HG03460 (cell line): ENCODE results near the gene CCDC197.

Experiments used
- ATAC-seq: cut with Tn5 transposase; IDR thresholded peaks from one replicate; pipeline ENCODE4 v1.9.1; 2021; ENCODE audit not compliant: unreplicated experiment

CCDC197 gene

DNA sequence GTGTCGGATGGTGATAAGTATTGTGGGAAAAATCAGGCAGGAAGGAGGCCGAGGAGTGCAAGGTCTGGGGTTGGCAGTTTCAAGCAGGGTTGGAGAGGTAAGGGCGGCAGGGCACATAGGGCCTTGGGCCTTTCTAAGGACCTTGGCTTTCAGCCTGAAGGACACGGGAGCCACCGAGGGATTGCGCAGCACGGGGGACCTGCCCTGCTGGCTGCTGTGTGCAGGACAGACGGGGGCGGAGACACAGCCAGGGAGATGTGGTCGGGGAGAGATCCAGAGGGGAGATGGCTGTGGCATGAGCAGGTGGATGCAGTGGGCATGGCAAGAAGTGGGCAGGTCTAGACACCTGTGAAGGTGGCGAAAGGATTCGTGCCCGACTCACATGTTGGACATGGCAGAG, 43.7 kb downstream of the CCDC197 start:
- no peak for ATAC-seq

DNA sequence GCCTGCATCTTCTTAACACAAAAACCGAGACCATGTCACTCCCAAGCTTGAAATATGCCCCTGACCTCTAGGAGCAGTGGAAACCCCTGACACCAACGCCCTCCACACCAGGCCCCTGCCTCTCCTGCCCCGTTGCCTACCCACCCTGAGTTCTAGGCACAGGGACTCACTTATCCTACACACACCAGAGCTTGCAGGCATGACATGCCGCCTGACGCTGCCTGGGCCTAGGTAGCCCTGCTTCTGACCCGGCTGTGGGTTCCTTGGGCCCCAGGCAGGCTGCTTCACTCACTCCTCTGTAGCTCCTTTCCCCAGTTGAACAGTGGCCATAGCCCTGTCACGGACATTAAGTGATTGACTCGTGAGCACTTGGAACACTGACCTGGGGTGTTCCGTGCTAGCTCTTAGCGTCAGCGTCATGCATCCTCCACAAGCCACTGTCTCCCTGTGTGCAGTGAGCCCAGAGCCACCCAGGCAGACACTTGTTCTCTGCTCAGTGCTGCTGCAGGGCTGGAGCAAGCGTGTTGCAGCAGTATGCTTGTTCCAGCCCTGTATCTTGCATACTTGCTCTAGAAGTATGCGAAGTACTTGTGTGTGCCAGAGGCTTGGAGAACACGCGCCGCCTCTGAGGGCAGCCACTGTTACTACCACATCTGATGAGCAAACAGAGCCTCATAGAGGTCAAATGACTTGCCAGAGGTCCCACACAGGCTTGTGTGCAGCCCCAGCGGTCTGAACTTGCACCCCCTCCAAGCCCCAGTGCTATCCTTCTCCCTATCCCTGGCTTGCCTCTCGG, 44.6 kb downstream of the CCDC197 start:
- ATAC-seq = no peak

DNA sequence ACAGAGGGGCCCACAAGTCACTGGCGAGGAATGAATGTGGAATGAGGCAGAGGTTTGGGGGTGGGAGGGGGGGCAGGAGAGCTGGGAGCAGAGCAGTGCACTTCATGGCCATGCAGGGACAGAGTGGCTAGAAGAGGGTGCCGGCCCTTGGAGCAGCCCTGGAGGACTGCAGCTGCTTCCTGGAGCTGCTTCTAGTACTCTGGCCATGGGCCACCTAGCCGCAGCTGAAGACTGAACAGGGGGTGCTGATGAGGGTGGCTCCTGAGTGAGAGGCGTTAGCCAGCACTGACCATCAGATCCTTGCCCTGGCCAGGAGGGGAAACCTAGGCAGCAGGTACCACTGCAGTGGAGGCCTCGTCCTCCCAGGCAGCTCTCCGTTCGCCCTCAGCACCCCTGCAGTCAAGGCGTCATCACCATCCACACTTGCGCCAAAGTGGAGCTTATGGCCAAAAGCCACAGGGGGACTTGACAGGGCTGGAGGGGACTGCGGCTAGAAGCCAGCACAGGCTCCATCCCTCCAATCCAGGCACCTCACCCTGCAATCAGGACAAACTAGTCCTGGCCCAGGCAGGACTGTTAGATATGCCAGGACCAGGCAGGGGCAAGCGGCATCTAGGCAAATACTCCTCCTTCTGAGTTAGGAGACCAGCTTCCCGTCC, 45.5 kb downstream of the CCDC197 start:
- ATAC-seq = no peak

DNA sequence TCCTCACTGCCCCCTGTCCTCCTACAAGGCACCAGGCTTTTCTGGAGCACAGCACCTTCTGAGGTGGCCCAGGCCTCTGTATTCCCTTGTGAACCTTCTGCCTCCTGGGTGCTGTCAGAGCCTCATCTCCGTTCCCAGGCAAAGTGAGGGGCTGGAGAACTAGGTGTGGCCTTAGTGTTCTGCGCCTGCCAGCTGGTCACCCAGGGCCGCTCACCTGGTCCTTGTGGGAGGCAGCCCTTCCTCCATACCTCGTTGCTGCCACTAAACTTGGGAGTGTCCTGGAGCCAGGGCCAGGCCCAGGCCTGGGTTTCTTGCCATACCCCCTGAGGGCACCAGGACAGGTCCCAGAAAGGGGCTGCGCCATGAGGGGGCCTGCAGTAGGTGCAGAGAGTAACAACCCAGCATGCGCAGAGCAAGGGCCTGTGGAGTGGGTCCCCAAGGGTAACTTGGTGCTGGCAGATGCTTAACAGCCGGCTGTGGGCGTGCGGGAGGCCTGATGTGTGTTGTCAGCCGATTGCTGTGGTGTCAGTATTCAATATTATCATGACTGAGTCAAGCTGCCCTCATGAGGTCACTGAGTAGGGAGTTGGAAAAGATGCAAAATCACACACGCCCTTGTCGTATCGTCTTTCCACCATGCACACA, 46.1 kb downstream of the CCDC197 start:
- ATAC-seq = no peak

DNA sequence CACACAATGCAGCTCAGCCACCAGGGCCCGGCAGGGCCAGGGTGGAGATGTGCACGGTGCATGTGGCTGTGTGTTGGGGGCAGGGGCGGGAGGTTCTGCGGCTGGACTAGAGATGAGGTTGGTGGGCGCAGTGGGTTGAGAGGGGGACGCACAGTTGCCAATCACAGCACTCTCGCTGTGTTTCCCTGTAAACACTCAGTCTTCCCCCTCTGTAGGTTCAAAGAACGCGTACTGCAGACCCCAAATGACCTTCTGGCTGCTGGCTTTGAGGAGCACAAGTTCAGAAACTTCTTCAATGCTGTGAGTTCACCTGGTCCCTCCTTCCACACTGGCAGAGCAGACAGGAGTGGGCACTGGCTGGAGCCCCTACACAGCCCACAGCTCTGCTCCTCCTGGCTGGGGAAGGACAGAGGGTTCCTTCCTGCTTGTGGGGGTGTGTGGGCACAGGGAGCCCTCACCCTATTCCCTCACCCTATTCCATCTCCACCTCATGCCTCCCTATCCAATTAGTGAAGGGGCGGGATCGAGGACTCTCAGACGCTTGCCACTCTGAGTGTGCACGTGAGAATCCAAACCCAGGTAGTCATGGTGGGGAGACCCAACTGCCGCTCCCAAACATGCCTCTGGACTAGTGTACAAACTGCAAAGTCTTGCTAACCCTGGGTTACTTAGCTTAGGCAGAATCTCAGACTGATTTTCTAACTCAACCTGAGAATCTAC, 46.8 kb downstream of the CCDC197 start:
- ATAC-seq = no peak

DNA sequence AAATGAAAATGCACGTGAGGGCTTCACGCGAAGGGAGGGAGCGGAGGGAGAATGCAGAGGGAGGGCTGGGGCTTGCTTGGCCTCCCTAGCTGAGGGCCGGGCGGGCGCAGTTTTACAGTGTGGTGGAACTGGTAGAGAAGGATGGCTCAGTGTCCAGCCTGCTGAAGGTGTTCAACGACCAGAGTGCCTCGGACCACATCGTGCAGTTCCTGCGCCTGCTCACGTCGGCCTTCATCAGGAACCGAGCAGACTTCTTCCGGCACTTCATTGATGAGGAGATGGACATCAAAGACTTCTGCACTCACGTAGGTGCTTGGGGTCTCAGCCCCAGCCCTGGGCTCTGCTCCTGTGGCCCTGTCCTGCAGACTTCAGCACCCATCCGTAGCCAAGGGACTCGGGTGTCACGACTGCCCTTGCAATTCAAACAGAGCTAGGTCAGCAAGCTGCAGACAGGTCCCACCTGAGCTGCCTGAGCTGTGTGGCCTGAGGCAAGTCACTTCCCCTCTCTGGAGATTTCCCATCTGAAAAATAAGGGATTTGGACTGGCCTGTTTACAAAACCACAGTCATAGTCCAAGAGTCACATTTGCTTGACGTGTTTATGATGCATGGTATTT, 47.5 kb downstream of the CCDC197 start:
- no peak for ATAC-seq

DNA sequence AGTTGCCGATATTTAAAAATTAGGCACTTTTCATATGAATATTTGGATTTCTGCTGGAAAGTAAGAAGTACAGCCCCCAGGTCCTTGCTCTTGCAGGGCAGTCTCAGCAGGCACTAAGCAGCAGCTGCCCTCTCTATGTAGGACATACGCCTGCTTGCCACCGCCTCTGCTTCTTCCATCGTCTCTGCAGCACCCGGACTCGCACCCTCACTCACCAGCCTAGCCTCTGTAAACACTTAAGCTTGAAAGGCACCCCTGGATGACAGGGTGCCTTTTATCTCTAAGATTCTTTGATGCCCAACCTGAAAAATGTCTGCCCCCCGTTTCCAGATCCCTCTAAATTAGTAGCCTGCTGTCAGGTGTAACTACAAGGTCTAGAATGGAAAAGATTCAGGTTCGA, 48.0 kb downstream of the CCDC197 start:
- no peak for ATAC-seq

DNA sequence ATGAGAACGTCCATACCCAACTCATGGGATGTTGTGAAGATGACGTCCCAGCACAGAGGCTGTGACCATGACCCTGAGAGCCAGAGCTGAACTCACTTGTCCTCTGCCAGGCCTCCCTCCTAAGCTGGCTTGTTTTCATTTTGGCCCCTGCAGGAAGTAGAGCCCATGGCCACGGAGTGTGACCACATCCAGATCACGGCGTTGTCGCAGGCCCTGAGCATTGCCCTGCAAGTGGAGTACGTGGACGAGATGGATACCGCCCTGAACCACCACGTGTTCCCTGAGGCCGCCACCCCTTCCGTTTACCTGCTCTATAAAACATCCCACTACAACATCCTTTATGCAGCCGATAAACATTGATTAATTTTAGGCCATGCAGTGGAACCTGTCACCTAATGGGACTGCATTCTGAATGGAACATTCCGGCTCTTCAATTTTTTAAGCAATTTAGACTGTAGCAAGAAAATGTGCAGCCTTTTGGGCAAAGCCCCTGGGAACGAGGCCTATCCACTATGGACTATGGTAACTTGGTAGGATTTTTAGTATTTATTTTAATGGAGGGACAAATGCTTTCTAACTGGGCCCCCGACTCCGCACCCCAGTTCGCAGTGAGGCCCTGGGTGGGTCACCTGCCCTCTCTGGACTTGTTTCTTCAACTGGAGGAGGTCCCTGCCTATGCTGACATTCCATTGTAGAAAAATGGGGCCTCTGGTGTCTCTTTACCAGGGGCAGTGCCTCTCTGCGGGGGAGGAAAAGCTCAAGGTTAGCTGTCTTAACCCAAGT, 48.7 kb downstream of the CCDC197 start:
- ATAC-seq = no peak

DNA sequence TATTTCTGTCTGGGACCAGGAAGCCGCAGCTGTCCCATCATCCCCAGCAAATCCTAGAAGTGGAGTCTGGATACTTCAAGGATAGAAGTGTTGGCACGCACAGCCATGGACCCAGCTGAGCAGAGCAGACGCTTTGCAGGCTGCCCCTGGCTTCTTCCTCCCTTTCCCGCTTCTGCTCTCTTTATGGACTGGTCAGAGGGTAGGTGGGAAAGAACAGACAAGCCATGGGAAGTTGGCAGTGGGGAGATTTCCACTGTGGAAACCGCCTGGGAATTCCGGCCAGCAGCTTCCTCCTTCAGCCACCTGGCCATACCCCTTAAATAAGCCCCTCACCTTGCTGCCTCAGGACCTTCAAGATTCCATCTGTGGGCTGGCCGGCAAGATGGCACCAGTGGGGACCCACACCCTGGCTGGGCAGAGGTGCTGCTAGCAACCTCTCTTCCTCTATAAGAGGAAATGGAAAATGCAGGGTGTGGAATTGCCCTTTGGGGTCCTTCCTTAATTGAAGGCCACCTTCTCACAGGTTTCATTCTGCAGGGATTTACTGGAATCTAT, 49.7 kb downstream of the CCDC197 start:
- ATAC-seq = no peak

DNA sequence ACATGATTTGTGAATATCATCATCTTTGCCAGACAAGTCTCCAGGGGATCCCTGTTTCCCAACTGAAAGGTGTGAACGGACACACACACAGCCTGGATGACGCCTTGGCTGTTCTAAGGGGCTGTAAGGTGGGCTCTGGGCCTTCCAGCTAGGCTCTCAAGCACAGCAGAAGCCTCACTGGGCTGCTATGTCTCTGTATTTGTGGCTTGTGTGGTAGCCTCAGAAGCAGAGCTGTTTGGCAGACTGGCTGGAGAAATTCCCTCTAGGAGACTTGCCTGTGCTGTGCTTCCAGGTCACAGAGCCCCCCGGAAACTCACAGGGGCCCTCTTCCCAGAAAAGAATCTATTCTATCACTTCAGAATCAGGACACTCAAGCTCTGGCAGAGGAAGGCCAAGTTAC, 50.5 kb downstream of the CCDC197 start:
- no peak for ATAC-seq

DNA sequence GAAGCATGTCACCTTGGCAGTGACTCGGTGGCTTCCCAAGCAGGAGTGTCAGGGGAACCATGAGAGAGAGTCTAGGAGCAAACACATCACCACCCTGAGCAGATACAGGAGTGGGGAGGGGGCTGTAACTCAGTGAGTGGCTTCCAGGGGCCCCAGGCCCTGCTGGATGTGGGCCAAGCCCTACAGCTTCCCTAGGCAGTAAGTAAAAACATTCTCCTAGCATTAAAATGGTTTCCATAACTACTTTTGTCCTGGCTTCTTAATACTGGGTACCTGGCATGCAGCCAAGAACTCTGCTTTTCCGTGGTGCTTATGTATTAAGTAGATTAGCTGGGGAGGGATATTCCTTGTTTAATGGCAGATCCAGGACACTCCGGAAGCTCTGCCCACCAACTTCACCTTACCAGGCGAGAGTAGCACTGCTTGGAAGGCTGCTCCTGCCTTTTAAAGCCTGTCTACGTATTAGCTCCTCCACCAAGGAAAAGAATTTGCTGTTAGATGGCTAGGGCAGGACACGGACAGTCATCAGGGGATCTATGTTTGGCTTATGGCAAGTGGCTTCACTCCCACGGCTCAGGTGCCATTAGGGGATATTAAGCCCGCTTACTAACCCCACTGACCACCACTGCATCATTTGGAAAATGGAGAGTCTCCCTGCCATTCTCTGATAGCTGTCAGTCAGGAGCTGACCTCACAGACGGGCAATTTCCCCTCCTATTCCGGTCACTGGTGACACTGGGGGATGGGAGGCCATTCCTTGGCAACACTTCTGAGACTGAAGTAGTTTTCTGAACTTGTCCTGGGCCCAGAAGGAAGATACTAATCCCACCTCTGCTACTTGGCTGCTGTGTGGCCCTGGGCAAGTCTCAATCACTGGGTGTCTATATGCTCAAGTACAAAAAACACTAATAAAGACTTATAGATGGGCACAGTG, 51.9 kb downstream of the CCDC197 start:
- no peak for ATAC-seq

DNA sequence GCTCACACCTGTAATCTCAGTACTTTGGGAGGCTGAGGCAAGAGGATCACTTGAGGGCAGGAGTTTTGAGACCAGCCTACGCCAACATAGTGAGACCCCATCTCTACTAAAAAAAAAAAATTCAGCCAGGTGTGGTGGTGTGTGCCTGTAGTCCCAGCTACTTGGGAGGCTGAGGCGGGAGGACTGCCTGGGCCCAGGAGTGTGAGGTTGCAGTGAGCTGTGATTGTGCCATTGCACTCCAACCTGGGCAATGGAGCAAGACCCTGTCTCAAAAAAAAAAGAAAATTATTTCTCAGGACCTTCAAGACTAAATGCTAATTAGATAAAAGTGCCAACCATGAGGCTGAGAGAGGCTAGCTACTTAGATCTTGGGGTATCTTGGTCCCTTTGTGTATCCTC, 52.5 kb downstream of the CCDC197 start:
- no peak for ATAC-seq

DNA sequence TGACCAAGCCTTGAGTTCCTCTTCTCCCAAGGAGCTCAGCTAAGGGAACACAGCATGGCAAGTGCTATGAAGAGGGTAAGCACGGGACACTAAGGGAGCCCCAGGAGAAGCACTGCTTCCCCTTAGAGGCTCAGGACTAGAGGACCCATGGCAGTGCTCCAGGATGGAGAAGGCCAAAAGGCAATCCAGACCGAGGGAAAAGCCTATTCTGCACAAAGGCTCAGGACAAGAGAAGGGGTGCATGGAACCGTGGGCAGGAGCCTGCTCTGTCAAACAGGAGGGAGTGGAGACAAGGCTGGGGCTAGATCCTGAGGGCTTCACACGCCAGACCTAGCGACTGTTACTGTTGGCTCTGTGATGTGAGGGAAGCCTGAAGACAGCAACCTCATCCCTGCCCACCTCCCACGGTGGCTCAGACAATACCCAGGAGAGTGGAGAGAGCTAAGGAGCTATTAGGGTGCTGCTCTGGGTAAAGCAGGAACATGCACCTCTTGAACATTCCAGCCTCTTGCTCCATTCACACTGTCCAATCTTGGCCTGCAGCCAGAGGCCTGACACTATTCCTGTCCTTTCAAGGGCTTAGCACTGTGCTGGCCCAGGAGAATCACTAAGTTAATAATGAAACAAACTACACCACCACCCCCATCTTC, 53.3 kb downstream of the CCDC197 start:
- no peak for ATAC-seq

DNA sequence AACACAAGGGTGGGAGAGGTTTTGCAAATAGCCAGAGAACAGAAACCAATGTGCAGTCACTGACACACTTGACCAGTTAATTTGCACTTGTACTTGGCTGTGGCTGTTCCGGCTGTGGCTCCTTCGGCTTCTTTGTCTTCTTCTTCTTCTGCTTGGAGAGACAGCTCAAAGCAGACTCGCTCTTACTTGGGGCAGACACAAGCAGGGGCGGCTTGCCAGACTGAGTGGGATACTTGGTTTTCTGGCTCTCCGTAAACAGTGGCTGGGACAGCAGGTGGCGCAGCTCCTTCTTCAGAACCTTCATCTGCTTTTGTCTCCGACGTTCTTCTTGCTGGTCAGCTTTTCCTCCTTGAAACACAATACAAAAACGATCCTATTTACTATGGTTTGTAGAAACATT, 54.0 kb downstream of the CCDC197 start:
- no peak for ATAC-seq

DNA sequence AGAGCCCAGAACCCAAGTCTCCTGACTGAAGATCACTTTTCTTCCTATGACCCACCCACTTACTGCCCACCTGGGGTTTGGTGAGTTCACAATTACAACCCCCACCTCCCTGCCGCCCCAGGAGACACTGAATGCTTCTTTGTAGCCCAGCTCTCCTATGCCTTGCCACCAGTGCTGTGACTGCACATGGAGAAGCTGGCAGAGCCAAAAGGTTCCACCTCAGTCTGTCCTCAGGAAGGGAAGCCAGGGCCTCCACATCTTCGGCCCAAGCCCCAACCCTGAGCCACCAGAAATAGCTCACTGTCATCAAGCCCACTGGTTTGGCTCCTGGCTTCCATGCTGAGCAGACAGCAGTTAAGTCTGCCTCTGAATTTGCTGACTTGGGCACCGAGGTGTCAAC, 54.7 kb downstream of the CCDC197 start:
- no peak for ATAC-seq

DNA sequence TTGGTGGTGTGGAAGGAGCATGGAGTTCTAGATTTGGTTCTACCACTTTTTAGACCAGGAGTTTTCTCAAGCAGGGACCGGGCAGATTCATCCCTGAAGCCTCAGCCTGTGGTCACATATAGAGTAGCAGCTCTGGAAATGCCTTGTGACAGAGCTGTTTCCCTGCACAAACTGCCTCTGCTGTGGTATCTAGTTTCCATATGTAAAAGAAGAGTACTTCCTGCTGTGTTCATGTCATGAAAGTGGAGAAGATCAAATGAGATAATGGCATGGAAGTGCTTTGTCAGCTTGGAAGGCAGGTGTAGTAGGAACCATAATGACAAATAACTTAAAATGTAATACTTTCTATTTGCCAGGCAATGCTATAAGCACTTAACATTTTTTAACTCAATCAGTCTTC, 55.1 kb downstream of the CCDC197 start:
- no peak for ATAC-seq

DNA sequence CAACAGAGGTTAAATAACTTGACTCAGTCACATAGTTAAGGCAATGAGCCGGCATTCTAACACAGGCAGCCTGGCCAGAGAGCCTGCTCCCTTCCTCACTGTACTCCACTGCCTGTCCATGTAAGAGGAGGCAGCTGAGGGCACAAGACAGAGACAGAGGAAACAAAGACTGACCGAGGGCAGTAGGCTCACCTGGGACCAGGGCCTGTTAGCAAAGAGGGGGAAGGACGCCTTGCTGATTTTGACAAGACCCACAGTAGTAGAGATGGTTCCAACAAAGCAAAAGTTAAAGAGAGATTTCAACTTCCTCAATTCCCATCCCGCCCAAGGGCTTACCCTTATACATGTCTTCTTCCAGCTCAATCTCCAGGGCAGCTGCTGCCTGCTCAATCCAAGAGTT, 55.6 kb downstream of the CCDC197 start:
- no peak for ATAC-seq

DNA sequence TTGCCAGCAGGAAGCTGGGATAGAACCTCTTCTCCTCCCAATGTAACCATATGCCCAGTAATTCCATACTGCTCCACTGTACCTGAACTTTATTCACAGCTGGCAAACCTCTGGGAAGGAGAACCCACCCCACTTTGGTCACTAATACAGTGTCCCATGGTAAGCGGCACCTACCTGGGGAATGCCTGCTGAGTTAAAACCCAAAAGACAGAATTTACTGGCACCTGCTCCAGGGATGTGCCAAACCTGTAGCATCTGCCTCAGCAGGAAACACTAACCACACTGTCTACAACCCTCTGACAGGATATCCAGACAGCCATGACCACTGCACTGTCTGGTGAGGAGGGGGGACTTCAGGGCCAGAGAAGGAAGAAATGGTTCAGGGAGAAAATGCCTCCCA, 57.3 kb downstream of the CCDC197 start:
- ATAC-seq = no peak

DNA sequence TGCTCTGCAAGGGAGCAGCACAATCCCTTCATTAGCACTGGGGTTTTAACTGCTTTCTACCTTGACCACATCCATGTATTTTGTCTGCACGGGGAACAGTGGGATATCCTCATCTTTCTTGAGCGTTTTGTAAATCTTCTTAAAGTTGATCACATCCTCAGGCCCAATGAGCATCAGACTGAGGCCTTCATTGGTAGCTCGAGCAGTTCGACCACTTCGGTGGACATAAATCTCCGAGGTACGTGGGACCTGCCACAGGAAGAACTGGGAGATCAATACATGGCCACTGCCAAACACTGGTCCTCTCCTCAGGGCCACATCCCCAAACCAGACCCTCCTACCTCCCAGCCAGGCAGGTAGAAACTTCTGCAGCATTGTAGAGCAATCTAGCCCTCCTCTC, 57.8 kb downstream of the CCDC197 start:
- ATAC-seq = no peak
